A549 (cell line): ENCODE measurements around the gene PSMB5. TPM values are rescaled to one million over a fixed set of nuclear protein-coding genes. Genes with fewer than 3 reads are reported as not detected.

ENCODE experiments used
- ATAC-seq, 2 experiments: fragments of 200-7000 bp in 1 of 2; fragments of >200 bp in 1 of 2; cut with Nextera tagmentation in 1 of 2; cut with Tn5 transposase in 1 of 2; 3 replicates each; pipeline versions ENCODE4 v1.8.0 to v1.9.1; 2018 to 2020; ENCODE audit warnings: mild to moderate bottlenecking in 1 of 2, moderate library complexity in 1 of 2
- CTCF ChIA-PET: fragments of 300-600 bp; sonication (Branson Sonifier 250); formaldehyde crosslinking; extraction: SDS; loops from one replicate; lab custom pipeline; 2021; ENCODE audit warnings: antibody characterized with exemption, inconsistent platforms; lab: Yijun Ruan, JAX
- POLR2A ChIA-PET: fragments of 350-600 bp; formaldehyde crosslinking; extraction: SDS; loops from one replicate; lab custom pipeline; 2021; ENCODE audit warnings: antibody characterized with exemption, inconsistent platforms; lab: Yijun Ruan, JAX
- DNase-seq, 2 experiments: peaks; one replicate each; pipeline versions ENCODE4 v3.0.0 to v3.0.0-alpha.2; 2011 to 2016; ENCODE audit warnings: low read depth in 1 of 2, low spot score in 1 of 2
- FAIRE-seq: peaks from 2 replicates; lab custom pipeline; 2011; peaks lifted over from hg19 to GRCh38; lab: Jason Lieb, UNC
- H3K27ac ChIP-seq, 2 experiments: fragments of >200 bp; sonication (Bioruptor Twin); formaldehyde crosslinking; 3 replicates each; pipeline ENCODE4 v1.5.1; 2016 to 2017
- H3K4me1 ChIP-seq: fragments of >200 bp; sonication (Bioruptor Twin); formaldehyde crosslinking; 3 replicates; pipeline ENCODE4 v1.6.1; 2016
- H3K4me2 ChIP-seq: fragments of >200 bp; sonication (Bioruptor Twin); formaldehyde crosslinking; 3 replicates; pipeline ENCODE4 v1.6.1; 2016
- H3K4me3 ChIP-seq: fragments of >200 bp; sonication (Bioruptor Twin); formaldehyde crosslinking; 3 replicates; pipeline ENCODE4 v1.5.1; 2016
- H3K9me3 ChIP-seq: fragments of >200 bp; sonication (Bioruptor Twin); formaldehyde crosslinking; 3 replicates; pipeline ENCODE4 v1.6.1; 2016
- ATOH8 ChIP-seq: fragments of 250-450 bp; sonication (Bioruptor Pico); IDR thresholded peaks from 2 replicates; pipeline ENCODE4 v1.5.0; 2020; ENCODE audit warnings: low read depth, mild to moderate bottlenecking, moderate library complexity
- BHLHE40 ChIP-seq: IDR thresholded peaks from 2 replicates; pipeline ENCODE4 v1.6.1; 2012; ENCODE audit warnings: low read depth, low read length, inconsistent platforms
- CBX2 ChIP-seq: fragments of 200-600 bp; sonication (generic); IDR thresholded peaks from 2 replicates; pipeline ENCODE4 v1.6.1; 2016; ENCODE audit warnings: low read depth, mild to moderate bottlenecking, borderline replicate concordance
- CBX8 ChIP-seq: fragments of 200-600 bp; sonication (generic); IDR thresholded peaks from 2 replicates; pipeline ENCODE4 v1.6.1; 2016
- CHD4 ChIP-seq: fragments of 200-600 bp; sonication (generic); IDR thresholded peaks from 2 replicates; pipeline ENCODE4 v1.6.1; 2016; ENCODE audit warnings: antibody characterized with exemption, mild to moderate bottlenecking, borderline replicate concordance
- CTCF ChIP-seq: fragments of >200 bp; sonication (Bioruptor Twin); formaldehyde crosslinking; IDR thresholded peaks from 3 replicates; pipeline ENCODE4 v1.5.1; 2016
- E2F6 ChIP-seq: IDR thresholded peaks from 2 replicates; pipeline ENCODE4 v1.6.1; 2012; ENCODE audit warnings: low read depth, borderline replicate concordance
- ELK1 ChIP-seq: fragments of 150-350 bp; IDR thresholded peaks from 2 replicates; pipeline ENCODE4 v1.6.1; 2014; ENCODE audit warnings: low read depth, mild to moderate bottlenecking, low read length
- FOSL2 ChIP-seq, 2 experiments: fragments of 450-650 bp in 1 of 2; fragments of >200 bp in 1 of 2; sonication (Bioruptor Twin) in 1 of 2; formaldehyde crosslinking; IDR thresholded peaks; 2 replicates each; pipeline versions ENCODE4 v1.5.0 to v1.6.1; 2016 to 2020; ENCODE audit warnings: mild to moderate bottlenecking in 1 of 2, moderate library complexity in 1 of 2
- HDAC2 ChIP-seq: fragments of 200-600 bp; sonication (generic); IDR thresholded peaks from 2 replicates; pipeline ENCODE4 v1.6.1; 2016
- HES2 ChIP-seq: fragments of >200 bp; sonication (Bioruptor Twin); formaldehyde crosslinking; IDR thresholded peaks from 2 replicates; pipeline ENCODE4 v1.6.1; 2016
- JUNB ChIP-seq: fragments of >200 bp; sonication (Bioruptor Twin); formaldehyde crosslinking; IDR thresholded peaks from 2 replicates; pipeline ENCODE4 v1.6.1; 2016
- KDM5A ChIP-seq: fragments of 200-600 bp; sonication (generic); IDR thresholded peaks from 2 replicates; pipeline ENCODE4 v1.6.1; 2016; ENCODE audit warnings: antibody characterized with exemption, mild to moderate bottlenecking
- MAX ChIP-seq: IDR thresholded peaks from 2 replicates; pipeline ENCODE4 v1.6.1; 2012
- NFE2L2 ChIP-seq: fragments of 150-350 bp; conservative IDR thresholded peaks from 2 replicates; pipeline ENCODE4 v1.6.1; 2014; ENCODE audit warnings: low read length
- NPAS2 ChIP-seq: fragments of 250-450 bp; sonication (Bioruptor Pico); IDR thresholded peaks from 2 replicates; pipeline ENCODE4 v1.8.0; 2022; ENCODE audit warnings: mild to moderate bottlenecking, moderate library complexity, borderline replicate concordance
- PBX3 ChIP-seq: IDR thresholded peaks from 2 replicates; pipeline ENCODE4 v1.6.1; 2012
- POLR2A ChIP-seq: IDR thresholded peaks from 2 replicates; pipeline ENCODE4 v1.6.1; 2012; ENCODE audit warnings: mild to moderate bottlenecking, low read length
- RARB ChIP-seq: fragments of 250-450 bp; sonication (Bioruptor Pico); IDR thresholded peaks from 2 replicates; pipeline ENCODE4 v1.8.0; 2021; ENCODE audit warnings: mild to moderate bottlenecking, moderate library complexity
- RFX5 ChIP-seq: fragments of 450-650 bp; IDR thresholded peaks from 2 replicates; pipeline ENCODE4 v1.7.1; 2014; ENCODE audit warnings: antibody characterized with exemption, mild to moderate bottlenecking, moderate library complexity
- ZSCAN20 ChIP-seq: fragments of 250-450 bp; sonication (Bioruptor Pico); IDR thresholded peaks from 2 replicates; pipeline ENCODE4 v1.8.0; 2022; ENCODE audit warnings: mild to moderate bottlenecking, moderate library complexity
- WGBS: methylation state at CpG from one replicate; pipeline ENCODE4 v1.1.6; 2017; ENCODE audit errors: missing lambda C conversion rate; 5-methylcytosine and 5-hydroxymethylcytosine counted together
- polyA plus RNA-seq, 4 experiments: library from polyadenylated mRNA; depleted of rRNA in 3 of 4; stranded (reverse); fragments of >200 nt; fragmentation: RNase III in 1 of 4; extraction: RNeasy Plus Mini Kit Qiagen cat#74134 plus additional on column Dnase treatment in 1 of 4; gene quantifications; 2 replicates in 3 of 4; 3 replicates in 1 of 4; pipeline ENCODE4 v1.2.3, GENCODE V29; 2011 to 2017

Gene PSMB5
- polyA plus RNA-seq, 2 of the 4 experiments (the other 2 are of a cell fraction) = 283 to 365 TPM

- no peaks in the 10 kb centered on the region for H3K9me3 ChIP-seq
- no peak overlapping the region for H3K27ac ChIP-seq
- FAIRE-seq = no peak
- WGBS = 93% methylated on average over 19 of the region's 23 CpGs
- CTCF ChIA-PET = interaction anchor here (1.2 to 33.8 kb wide), 14 partner anchors 8 to 510 kb away, joined by 3 to 1206 read pairs (median 22); partner anchors contain the start of genes ACIN1, AJUBA, C14orf119 and CDH24
- no peak for ATAC-seq
- peaks cover 40% of the 10 kb centered on the region for H3K4me1 ChIP-seq
- no peak for DNase-seq
- no peak overlapping the region for H3K4me3 ChIP-seq
- no peak overlapping the region for H3K4me2 ChIP-seq
- POLR2A ChIA-PET = no interaction called here
- TF ChIP-seq RFX5 (no peak), ELK1 (no peak), NFE2L2 (no peak), ATOH8 (CRISPR knock-in tag) (no peak), BHLHE40 (no peak), RARB (CRISPR knock-in tag) (no peak)
Observed at GRCh38 chr14:23066855-23067744, 32.4 kb upstream of the PSMB5 start.

- no peak overlapping the region for H3K4me3 ChIP-seq
- ChIA-PET CTCF (interaction anchor here (1.3 to 33.8 kb wide), 7 partner anchors 7 to 78 kb away, joined by 3 to 1206 read pairs (median 64); partner anchors contain the start of genes AJUBA and CDH24), POLR2A (interaction anchor here (1.0 kb wide), 1 partner anchor 28 kb away, joined by 3 read pairs; the partner anchor contains the start of gene ACIN1)
- no peak overlapping the region for H3K27ac ChIP-seq
- ATAC-seq (no peak), FAIRE-seq (no peak), DNase-seq (no peak)
- no peak for TF ChIP-seq RFX5
- TF ChIP-seq E2F6 = no peak
- no peak for TF ChIP-seq NPAS2 (CRISPR knock-in tag)
- no peak for TF ChIP-seq MAX
- no peak for TF ChIP-seq JUNB
- no peak for TF ChIP-seq CTCF
- TF ChIP-seq CBX8 = no peak
- no peak for TF ChIP-seq ZSCAN20 (CRISPR knock-in tag)
- TF ChIP-seq HDAC2 = no peak
- TF ChIP-seq POLR2A = no peak
- TF ChIP-seq KDM5A = no peak
- no peak for TF ChIP-seq CHD4
- no peak for TF ChIP-seq PBX3
- TF ChIP-seq CBX2 = no peak
- TF ChIP-seq FOSL2 (IDR thresholded peaks at IDR 0.05) = no peak
- TF ChIP-seq FOSL2 (CRISPR knock-in tag; IDR thresholded peaks at IDR 0.05) = no peak
- TF ChIP-seq HES2 = no peak
- no peak overlapping the region for H3K4me2 ChIP-seq
- no peaks in the 10 kb centered on the region for H3K9me3 ChIP-seq
- WGBS = 89% methylated on average over 3 of the region's 3 CpGs
- peaks cover 41% of the 10 kb centered on the region for H3K4me1 ChIP-seq
Observed at GRCh38 chr14:23066368-23066767, 31.7 kb upstream of the PSMB5 start.
